Left hindlimb (tissue), 1 donor: ENCODE measurements around the gene DCAF8L2.
"Not testable (repeated sequence)": the region's sequence is repeated elsewhere in the genome, so short reads cannot be mapped to it uniquely, and the experiment has no call there.

Experiments
- DNase-seq: peaks from one replicate; pipeline ENCODE4 v3.0.0-alpha.2; 2018

Gene DCAF8L2

DNA sequence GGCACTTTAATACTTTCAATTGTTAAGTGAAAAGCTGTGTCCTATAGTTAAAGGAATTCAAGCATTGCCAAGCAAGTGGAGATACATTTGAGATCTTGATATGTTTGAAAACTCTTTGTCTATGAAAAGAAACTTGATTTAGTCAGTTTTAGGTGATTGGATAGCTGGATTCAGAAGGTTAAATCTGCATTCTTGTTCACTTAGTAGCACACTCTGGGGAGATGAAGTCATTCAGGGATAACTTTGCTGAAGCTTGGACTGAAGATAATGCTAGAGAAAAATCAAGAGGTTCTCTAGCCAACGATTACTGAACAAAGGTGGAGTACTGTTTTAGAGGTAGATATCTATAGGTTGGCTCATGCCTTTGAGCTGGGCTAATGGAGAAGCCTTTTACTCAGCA lies 90.6 kb downstream of the DCAF8L2 start:
- DNase-seq = no peak

DNA sequence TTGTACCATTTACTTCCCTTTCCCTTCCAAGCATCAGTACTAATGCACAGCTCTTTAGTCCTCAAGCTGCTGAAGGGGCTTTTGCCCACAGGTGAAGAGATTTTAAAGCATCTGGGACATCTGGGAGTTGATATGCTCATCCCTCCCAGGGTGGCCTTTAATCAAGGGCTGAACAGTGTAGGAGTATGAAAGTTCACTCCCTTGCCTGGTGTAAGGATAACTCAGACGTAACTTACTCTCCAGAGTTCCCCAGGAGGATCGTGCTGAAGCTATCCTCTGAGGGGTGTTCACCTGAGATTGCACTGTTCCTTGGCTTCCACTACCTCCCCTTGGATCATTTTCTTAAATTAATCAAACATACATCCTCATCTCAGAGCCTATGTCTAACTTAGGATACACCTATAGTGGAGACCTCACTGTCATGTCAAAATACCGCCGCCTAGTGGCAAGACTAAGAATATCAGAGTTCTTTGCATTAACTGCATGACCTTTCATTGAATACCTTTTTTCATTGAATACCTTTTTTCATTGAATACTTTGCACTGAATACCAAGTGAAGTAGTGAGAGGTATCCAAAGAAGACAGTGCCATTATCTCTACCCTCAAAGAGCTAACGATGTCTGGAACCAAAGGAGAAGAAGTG lies 93.5 kb downstream of the DCAF8L2 start:
- DNase-seq = not testable (repeated sequence)

DNA sequence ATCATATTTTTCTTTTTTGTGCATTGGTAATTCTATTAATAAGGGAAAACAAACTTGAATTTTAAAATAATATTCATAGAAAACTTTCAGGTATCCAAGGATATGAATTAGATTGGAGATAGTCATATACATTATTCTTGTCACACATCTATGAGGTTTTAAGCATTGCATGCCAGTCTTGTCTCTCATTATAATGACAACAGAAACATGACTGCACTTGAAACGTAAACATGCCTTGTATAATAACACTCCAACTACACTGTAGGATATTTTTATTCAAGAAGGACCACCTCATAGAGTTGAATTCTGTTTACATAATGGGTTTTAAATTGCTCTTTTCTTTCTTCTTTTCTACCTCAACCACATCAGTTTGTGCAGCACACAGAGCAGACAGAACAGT lies 104.5 kb downstream of the DCAF8L2 start:
- DNase-seq = no peak

DNA sequence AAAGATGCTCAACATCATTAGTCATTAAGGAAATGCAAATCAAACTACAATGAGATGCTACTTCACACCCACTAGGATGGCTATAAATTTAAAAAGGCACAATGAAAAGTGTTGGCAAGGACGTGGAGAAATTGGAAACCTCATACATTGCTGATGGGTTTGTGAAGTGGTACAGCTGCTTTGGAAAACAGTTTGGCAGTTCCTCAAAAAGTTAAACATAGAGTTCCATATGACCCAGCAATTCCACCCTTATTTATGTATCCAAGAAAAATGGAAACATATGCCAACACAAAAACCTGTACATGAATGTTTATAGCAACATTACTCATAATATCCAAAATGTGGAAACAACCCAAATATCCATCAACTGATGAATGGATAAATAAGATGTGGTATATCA lies 116.4 kb downstream of the DCAF8L2 start:
- DNase-seq = no peak

DNA sequence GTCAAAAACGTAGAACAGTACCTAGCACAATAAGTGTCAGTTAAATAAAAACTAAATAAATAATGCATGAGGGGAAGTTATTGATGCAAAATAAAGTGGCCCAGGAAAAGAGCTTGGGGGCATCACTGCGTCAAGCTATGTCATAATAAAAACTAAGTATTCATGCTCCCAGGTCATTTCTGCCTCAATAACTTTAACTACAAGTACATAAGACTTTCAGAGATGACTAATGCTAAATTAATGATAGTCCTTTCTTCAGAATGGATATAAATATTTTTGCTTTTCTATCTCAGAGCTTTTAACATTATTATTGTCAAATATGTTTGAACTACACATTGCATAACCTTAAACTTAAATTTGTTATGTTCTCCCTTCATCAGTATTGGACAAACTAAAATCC lies 125.5 kb downstream of the DCAF8L2 start:
- no peak for DNase-seq

DNA sequence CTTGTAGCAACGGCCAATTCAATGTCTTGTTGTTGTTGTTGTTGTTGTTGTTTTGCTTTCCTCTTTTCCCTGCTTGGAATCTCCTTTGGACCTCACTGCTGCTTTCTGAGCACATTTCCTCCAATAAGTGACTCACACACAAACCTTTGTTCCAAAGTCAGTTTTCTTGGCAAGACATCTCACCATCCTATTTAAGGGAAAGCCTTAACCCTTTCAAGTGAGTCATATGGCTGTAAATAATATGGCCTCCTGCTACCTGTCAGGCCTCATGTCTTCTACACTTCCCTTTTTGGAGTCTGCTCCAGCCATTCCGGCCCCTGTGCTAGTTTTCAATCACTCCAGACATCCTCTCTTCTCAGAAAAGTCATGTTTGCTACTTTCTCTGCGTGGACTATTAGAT lies 138.1 kb downstream of the DCAF8L2 start:
- no peak for DNase-seq

DNA sequence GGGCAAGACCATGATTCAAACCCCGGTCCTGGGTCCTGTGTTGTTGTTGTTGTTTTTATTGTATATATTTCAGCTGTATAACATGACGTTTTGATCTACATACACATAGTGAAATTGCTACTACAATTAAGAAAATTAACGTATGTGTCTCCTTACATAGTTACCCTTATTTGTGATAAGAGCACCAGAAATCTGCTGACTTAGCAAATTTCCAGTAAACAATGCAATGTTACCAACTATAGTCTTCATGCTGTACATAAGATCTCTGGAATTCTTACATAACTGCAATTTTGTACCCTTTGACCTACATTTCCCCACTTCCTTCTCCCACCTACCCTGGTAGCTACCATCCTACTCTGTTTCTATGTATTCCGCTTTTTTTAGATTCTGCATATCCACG lies 141.8 kb downstream of the DCAF8L2 start:
- no peak for DNase-seq

DNA sequence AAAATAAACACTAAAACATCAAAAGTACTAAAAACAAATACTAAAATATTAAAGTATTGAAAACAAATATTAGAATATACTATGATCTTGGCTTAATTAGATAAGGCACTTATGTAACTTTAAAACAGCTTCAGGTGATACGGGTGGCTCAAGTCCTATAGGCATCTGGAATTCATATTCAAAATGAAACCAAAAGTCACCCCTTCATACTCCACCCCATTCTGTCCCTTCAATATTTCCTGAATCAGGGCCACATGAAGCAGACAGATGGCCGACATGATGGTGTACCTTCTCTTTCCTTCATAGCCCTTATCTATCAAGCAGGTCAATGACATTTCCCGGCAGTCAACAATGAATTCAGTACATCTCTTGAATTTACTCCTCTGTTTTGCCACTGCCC lies 145.8 kb downstream of the DCAF8L2 start:
- DNase-seq = no peak

DNA sequence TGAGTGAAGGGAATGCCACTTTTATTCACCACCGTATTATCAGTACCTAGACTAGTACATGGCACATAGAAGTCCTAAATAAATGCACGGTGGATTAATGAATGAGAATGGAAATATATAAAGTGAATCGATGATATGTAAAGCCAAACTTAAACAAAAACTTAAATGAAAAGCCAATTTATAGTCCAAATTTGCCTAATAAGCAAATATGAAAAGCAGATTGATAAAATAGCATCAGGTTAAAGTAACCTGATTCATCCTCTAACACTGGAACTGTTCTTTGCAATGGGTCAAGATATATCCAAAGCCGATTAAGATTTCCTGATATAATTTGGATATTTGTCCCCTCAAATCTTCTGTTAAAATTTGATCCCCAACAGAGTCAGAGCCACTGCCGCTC lies 150.8 kb downstream of the DCAF8L2 start:
- no peak for DNase-seq

DNA sequence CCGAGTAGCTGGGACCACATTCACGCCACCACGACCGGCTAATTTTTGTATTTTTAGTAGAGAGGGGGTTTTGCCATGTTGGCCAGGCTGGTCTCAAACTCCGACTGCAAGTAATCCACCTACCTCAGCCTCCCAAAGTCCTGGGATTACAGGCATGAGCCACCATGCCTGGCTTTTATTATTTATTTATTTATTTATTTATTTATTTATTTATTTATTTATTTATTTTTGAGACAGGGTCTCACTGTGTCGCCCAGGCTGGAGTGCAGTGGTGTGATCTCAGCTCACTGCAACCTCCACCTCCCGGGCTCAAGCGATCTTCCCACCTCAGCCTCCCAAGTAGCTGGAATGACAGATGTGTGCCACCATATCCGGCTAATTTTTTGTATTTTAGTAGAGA lies 153.4 kb downstream of the DCAF8L2 start:
- not testable (repeated sequence) for DNase-seq

DNA sequence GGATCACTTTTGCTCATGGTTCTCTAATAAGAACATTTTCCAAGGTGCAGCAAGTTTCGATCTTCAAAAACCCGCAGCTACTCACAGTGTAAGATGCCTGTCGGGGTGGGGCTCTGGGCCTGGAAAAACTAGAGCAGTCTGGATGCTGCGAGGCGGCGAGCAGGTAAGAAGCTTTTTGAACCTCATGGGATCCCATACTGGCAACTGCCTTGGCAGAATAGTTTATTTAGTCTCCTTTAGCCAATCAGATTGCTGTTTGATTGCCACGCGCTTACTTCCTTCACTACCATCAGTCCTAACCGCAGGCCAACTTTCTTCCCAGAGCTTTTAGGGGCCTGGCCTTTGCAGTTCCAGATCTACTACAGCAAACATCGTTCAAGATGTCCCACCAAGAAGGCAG lies 156.4 kb downstream of the DCAF8L2 start:
- DNase-seq = no peak

DNA sequence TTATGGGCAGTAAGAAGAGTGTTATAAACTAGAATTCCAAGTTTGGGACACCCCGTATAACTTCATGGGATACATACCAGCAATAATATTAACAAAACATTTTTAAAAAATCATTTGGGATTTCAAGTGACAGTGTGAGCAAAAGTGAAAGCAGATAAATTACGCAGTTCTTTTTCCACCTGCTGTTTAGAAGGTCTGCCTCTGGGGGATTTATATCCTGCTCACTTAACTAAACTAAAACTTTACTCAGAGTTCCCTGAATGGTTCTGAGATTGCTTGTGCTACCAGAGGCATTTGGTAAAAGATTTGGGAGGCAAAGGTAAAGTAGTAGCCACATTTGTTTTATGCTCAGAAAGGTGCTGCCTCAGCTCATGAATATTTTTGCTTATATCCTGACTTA lies 160.2 kb downstream of the DCAF8L2 start:
- DNase-seq = not testable (repeated sequence)

DNA sequence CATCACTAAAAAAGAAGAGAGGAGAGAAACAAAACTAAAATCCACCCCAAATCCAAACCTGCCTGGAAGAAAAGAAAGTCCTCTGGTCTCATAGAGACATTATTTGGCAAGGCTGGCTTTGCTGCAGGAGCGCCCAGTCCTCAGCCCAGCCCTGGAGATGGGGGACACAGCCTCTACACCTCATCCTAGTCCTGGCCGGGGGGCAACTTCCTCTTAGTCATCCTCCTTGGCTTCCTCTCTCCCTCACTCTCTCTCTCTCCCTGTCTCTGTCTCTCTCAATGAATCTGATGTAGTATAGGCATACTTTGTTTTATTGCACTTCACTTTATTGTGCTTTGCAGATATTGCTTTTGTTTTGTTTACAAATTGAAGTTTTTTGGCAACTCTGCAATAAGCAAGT lies 161.8 kb downstream of the DCAF8L2 start:
- no peak for DNase-seq

DNA sequence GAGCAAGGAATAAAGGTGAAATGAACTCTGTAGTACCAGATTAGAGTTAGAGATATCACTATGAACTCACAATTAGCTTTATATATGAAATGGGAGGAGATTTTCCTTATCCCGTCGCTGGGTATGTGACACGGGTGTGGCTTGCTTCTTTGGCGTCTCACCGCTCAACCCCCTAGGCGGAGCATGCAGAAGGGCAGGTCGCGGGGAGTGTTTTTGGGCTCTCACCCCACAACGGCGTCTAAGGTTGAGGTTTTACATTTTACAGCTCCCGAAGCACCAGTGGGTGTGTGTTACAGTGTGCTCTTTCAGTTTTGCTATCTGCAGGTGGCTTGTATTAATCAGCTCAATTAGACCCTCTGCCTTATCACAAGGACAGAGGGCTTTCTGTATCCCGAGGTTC lies 175.6 kb downstream of the DCAF8L2 start:
- no peak for DNase-seq

DNA sequence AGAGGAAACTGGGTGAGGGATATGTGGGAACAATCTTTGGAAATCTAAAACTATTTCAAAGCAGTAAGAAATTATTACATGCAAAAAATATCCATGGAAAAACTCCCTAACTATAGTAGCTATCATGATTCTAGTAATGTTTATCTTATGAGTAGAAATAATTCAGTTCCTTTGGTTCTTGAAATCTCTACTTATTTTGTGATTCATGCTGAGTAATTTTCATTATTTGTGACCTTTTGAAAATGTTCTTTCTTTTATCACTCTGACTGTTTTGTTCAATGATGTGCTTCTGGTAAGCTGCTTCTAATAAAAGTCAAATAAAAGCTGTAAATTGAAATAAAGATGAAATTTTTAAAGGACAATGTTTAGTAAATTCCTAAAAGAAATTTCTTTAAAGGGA lies 177.2 kb downstream of the DCAF8L2 start:
- no peak for DNase-seq

DNA sequence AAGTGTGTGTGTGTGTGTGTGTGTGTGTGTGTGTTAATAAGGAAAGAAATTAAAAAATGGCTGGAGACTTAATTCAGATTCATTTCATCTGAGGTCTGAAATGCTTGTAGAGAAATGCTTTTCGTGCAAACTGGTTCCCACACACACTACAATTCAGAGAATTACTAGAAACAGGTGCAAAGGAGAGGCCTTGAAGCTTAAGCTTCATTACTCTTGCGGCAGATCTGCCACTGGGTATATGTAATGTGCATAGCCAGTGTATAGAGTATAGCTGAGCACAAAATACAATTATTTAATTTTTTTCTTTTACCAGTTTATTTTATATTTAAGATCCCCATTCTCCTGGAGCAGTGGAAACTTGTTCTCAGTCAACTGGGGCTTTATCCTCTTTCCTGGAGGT lies 185.8 kb downstream of the DCAF8L2 start:
- DNase-seq = no peak

DNA sequence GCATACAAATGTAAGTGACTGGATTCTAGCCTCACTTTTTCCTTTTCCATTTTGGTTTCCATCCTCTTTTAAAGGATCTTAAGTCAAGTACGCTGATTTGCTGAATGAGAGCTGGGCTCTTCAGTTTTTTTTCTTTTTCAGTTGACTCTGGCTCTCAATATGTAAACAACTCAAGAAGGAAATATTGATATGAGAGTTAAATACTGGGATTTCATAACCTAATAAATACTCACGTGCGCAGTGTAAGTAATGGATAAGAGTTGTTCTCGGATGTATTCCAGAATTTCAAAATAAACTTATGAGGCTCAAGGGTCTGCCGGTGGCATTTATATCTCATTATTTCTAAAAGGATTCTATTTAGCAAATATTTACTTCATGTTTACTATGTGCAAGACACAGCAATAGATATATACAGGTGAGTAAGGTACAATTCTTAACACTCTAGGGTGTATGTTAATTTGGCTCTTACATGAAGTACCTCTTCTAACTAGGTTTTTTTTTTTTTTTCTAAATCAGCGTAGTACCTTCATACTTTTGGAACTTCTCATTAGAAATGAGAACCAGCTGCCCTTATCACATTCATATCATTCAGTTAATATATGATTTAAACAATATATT lies 206.6 kb downstream of the DCAF8L2 start:
- no peak for DNase-seq

DNA sequence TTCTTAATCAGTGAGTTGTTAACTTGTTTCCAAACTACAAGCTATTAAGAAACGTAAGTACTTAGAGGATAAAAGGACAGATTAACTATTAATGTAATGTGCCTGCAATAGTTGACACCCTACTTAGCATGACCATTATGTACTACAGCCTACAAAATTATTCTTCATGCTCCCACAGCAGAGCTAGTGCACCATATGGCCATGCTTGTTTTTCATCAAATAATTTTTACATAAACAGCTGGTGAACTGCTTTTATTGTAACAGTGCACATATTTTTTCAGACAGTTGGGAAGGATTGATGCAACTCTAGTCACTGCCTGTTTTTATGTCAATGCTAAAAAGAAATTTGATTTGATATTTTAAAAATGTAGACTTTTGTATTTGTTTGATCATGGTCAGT lies 207.4 kb downstream of the DCAF8L2 start:
- DNase-seq = no peak
